ENCODE data around the gene AP3S2.
"Not testable (repeated sequence)": the region's sequence is repeated elsewhere in the genome, so short reads cannot be mapped to it uniquely, and the experiment has no call there.

AP3S2 gene

DNA sequence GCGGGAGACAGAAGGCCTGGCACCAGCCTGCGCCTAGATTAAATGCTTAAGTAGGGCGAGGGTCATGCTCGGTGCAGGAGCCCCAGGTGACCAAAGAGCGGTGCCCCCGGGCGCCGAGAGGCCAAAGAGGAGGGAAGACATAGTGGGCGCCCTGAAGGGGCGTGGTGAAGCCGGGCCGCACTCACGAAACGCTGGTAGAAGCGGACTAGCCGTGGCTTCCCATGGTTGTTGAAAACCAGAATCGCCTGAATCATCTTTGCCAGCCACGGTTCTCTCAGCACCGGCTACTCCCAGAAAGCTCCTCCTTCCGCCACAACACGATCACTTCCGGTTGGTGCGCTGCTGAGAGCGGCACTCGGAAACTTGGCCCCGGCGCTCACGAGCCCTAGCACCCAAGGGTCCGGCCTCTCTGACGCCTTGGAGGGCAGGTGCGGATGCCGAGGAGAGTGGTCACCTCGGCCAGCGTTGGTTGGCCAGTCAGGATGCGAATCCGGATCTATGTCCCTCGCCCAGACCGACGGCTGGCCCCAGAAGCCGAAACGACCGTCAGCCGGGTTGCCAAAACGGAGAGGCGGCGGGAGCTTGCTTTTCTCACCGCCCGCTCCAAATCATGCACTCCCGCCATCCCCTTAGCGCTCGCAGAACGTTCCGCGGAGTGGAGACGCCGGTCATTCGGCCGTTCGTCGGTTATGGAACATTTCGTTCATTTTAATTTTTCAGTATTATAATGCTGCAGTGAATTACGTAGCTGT is at the start of gene AP3S2:
TSS of gene AP3S2 (minus strand) at position 299 of the 752 bp plus-strand sequence. CDS start at position 254, 45 bp downstream.
- peak; percentile 88 for DNase-seq

DNA sequence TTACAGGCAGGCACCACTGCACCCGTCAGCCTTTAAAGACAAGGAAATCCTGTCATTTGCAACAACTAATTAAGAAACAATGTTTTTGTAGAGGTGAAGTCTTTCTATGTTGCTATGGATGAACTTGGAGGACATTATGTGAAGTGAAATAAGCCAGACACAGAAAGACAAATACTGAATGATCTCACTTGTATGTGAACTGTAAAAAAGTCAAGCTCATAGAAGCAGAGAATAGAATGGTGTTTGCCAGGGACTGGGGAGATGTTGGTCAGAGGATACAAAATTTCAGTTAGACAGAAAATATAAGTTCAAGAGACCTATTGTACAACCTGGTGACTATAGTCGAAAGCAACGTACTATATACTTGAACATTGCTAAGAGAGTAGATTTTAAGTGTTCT is 46.1 kb upstream of the AP3S2 start:
- no peak for DNase-seq

DNA sequence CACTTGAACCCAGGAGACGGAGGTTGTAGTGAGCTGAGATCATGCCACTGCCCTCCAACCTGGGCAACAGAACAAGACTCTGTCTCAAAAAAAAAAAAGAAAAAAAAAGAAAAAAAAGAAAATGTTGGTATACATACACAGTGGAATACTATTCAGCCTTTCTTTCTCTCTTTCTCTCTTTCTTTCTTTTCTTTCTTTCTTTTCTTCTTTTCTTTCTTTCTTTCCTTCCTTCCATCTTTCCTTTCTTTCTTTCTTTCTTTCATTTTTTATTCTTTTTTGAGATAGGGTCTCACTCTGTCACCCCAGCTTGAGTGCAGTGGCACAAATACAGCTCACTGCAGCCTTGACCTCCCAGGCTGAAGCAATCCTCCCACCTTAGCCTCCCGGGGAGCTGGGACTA is 45.6 kb upstream of the AP3S2 start:
- not testable (repeated sequence) for DNase-seq

DNA sequence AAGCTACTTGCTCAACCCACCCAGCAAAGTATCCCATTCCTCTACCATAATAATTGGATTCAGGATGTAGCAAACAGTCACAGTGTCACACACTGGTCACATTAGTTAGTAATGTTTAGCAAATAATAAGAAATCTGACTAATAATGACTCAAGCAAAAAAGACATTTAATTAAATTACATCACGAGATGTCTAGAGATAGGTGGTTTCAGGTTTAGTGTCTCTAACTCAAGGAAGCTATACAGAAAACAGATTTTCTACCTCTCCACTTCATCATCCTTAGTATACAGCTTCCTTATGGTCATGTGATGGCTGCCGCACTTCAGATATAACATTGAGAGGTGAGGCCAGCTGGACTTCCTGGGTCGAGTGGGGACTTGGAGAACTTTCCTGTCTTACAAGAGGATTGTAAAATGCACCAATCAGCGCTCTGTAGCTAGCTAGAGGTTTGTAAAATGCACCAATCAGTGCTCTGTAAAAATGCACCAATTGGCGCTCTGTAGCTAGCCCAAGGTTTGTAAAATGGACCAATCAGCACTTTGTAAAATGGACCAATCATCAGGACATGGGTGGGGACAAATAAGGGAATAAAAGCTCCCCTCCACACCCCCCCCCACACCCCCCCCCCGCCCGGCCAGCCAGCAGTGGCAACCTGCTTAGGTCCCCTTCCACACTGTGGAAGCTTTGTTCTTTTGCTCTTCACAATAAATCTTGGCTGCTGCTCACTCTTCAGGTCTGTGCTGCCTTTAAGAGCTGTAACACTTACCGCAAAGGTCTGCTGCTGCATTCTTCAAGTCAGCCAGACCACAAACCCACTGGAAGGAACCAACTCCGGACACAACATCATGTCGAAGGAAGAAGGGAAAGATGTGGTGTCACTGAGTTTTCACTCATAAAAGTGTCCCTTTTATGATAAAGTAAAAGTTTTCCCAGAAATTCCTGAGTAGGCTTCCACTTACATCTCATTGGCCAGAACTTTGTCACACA is 43.9 kb upstream of the AP3S2 start:
- no peak for DNase-seq

DNA sequence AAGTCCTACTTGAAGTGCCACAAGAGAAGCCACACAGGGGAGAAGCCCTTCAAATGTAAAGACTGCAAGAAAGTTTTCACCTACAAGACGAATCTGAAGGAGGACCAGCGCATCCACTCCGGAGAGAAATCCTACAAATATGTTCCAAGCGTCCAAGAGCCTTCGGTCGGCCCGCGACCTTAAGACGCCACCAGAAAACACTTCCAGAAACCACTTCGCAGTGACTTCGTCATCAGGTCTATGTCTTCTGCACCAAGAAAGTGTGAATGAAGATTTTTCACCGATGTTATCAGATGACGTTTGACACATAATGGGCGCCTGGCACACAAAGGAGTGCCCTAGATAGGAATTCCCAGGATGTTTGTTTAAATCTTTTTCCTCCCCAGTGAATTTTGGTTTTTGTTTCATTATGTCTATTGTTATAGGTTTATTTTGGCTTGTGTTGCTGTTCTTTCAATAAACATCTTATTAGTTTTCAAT is 43.0 kb upstream of the AP3S2 start:
- DNase-seq = no peak

DNA sequence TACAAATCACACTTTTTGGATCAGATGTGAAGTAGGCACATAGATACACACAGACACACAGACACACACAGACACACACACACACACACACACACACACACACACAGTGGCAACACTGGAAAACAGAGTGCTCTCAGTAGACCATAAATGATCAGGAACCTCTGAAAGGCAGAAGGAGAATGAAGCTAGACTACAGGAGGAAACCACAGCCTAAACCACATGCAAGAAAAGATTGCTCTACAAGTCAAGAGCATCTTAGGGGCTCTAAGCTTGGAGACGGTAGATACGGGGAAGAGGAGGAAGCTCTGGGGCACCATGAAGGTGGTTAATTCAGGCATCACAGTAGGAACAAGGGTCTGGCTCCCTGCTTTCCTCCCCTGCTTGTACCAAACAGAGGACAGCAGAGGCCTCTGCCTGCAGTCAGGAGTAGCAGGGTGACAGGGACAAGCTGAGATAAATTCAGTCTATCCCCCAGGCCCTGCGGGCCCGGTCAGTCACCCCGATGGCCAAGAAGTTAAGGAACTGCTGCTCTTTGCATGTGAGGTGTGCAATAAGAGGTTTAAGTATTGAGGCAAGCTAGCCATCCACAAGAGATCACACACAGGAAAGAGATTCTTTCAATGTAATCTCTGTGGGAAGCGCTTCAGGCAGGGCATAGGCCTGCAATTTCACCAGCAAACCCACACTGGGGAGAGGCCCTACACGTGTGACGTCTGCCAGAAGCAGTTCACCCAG is 42.4 kb upstream of the AP3S2 start:
- peak; percentile 26 for DNase-seq

DNA sequence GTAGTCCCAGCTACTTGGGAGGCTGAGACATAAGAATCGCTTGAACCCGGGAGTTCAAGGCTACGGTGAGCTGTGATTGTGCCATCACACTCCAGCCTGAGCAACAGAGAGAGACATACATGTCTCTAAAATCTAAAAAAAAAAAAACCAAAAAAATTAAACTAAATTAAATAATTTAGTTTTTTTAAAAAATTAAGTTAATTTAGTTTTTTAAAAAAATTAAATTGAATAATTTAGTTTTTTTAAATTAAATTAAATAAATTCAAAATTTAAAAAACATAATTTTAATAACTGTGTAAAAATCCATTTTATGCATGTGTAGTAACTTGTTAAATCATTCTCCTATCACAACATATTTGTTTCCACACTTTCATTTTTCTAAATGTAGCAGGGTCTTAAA is 39.1 kb upstream of the AP3S2 start:
- no peak for DNase-seq

DNA sequence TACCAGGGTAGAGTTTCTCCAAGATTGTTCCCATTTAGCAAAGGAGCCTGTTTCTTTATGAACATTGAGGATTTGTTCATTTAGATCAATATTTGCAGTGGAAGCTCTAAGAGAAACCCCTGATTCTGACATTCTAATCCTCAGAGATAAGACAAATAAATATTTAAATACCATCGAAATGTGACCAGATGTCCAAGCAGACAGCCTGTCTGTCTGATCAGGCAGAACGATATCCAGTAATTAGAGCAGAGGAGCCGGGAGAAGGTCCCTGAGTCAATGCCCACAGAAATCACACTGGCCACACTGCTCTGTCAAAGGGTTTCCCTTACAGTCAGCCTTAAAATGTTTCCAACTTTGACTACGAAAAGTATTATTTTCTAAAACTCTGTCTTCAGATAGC is 34.6 kb upstream of the AP3S2 start:
- no peak for DNase-seq

DNA sequence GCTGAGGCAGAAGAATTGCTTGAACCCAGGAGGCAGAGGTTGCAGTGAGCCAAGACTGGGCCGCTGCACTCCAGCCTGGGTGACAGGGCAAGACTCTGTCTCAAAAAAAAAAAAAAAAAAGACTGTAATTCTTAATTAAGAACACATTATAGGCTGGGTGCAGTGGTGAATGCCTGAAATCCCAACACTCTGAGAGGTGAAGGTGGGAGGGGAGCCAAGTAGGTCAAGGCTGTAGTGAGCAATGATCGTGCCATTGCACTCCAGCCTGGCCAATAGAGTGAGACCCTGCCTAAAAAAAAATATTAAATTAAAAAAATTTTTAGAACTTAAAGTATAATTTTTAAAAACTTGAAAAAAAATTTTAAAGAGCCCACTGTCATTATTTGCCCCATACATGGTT is 32.4 kb upstream of the AP3S2 start:
- no peak for DNase-seq

DNA sequence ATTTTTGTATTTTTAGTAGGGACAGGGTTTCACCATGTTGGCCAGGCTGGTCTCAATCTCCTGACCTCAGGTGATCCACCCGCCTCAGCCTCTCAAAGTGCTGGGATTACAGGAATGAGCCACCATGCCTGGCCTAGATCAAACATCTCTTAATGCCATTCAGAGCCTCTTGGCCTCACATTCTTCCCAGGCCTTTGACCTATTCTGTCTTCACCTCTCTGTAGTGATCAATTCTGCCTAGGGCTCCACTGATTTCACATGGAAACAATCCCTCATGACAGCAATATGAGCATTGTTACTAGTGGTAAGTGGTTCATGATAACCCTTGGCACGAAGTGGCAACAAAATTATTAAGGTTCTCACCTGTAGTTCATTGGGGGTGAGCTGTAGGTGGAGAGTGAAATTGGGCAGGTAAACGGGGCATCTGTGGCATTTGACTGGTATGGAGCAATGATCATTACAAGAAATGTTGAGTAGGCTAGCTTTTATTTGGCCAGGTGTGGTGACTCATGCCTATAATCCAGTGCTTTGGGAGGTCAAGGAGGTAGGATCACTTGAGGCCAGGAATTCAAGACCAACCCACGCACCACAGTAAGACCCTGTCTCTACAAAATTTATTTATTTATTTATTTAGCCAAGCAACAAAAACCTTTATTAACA is 23.8 kb upstream of the AP3S2 start:
- DNase-seq = no peak

DNA sequence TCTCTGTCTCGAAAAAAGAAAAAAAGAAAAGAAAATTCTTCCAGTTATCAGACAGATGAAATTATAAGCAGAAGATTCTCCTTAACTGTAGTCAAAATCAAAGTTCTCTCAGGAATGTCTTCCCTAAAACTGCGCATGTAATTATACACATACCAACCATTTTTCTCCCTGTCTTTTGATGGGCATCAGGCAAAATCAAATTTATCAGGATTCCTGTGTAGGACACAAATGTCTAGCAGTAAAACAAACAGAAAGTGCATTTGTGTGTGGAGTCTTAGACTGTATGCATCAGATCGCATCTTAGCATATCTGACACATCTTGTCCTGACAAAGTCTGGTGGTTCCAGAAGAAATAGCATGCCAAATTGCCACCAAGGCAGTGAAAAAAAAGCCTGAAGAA is 22.9 kb upstream of the AP3S2 start:
- no peak for DNase-seq

DNA sequence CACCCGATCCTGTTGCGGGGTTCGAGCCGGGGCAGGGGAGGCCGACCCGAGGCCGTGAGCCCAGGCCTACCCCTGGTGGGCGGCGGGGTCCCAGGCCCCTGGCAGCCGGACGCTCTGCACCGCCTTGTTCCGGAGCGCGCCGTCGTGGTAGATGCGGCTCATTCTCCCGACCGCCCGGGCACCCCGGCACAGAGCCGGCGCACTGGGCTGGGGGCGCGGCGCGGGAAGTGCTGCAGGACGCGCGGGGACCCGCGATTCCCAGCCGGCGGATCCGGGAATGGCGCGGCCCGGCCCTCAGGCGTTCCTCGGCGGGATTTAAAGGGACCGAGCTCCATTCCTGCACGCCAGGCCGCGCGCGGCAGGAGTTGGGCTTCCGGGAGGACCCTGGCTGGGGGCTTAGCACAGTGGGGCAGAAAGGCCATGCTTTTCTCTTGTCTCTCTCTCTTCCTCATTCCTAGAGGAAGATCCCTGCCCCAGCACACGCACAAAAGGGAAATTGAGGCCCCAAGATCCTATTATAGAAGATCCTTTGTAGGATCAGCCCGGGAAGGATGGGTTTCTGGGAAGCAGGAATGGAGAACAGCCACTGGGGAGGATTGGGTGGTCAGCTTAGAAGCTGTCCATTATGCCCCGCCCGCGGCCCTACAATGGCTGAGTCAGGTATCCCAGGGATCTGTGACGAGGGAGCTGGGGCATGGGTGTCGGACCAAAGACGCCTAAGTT is 19.0 kb upstream of the AP3S2 start, which contains the start of gene ARPIN:
TSS of gene ARPIN (minus strand) at position 279 of the 723 bp plus-strand sequence. CDS start at position 162, 117 bp downstream.
- peak; percentile 24 for DNase-seq

DNA sequence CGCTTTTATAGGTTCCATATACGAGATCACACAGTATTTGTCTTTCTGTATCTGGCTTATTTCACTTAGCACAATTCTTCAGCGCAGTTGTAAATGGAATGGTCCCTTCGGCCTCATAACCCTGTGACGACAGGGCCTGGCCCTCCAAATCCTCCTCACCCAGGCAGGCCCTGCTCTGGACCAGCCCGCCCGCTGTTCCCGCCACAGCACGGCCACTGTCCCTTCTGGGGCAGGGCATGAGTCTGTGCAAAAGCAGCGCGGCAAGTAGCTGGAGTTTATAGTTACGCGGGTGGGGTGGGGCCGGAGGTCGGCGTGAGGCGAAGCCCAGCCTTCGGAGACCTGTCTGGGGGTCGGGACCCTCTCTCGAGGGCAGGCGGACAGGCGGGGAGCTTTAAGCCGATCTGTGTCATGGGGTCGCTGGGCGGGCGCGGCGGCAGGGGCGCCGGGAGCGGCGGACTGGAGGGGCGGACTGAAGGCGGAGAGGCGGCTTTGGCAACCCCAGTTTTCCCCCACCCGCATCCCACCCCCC is 18.4 kb upstream of the AP3S2 start:
- no peak for DNase-seq

DNA sequence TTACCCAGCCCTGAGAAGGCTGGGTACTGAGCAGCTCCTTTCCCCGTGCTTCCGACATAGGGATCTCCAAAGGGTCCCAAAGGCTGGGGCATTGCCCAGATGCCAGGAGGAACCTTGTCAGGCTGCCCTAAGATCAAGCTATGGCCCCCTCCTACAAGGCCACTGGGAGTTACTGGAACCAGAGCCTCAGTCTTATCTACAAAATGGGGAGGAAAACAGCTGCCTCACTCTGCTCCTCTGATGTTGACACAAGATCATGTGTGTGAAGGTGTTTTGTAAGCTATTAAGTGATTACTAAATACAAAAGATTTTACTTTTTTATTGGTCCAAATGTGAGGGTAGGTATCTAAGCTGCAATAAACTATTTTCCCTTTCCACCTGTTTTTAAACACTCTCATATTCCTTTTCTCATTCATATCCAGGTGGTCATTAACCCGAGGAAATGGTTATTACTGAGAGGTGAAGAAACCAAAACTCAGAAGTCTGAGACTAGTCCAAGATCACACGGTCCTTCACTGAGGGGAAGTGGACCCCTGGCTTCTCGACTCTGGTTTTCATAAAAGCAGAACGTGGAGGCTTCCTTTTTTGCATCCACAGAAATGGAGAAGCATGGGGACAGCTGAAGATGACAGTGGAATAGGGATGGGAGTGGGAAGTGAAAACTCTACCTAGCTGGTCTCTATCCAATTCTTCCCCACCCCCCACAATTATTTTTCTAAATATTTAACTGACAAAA is 17.3 kb upstream of the AP3S2 start:
- no peak for DNase-seq

DNA sequence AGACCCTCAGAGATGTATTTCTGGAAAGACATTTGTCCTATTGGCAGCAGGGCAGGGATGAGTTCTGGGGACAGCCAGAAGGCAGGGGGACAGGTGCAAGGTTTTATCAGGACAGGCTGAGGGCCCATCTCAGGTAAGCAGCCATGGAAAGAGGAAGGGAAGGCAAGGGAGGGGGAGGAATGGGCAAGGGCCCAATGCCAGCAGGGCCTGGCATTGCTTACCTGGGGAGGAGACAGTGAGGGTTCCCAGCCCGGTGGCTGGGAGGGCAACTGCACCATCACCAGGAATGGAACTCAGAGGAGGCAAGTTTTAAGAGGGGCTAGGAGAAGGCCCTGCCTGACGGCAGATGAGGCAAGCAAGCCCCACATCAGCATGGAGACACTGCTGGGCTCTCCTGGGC is 15.8 kb upstream of the AP3S2 start:
- no peak for DNase-seq

DNA sequence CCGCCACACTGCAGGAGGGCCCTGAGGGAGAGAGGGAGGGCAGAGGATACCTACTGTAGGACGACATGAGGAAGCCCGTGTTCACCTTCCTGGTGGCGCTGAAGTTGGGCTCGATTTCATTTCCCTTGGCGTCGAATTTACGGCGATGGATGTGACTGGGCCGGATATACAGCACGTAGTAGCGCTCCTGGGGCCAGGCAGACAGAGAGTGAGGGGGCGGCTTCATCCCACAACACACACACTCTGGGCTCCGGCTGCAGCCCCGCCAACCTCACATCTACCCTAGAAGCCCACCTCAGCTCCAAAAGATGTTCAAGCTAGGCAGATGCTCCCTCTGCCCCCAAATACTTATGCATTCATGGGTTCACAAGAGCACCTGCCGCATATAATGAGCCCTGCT is 14.4 kb upstream of the AP3S2 start:
- no peak for DNase-seq

DNA sequence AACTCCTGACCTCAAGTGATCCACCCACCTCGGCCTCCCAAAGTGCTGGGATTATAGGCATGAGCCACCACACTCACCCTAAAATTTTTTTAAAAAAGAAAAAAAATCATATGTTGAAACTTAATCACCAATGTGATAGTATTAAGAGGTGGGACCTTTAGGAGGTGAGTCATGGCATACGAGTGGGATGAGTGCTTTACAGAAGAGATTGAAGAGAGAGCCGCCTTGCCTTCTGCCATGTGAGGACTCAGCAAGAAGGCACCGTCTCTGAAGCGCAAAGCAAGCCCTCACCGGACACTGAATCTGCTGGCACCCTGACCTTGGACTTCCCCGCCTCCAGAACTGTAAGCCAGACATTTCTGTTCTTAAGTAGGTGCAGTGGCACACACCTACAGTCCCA is 13.5 kb upstream of the AP3S2 start:
- DNase-seq = no peak

DNA sequence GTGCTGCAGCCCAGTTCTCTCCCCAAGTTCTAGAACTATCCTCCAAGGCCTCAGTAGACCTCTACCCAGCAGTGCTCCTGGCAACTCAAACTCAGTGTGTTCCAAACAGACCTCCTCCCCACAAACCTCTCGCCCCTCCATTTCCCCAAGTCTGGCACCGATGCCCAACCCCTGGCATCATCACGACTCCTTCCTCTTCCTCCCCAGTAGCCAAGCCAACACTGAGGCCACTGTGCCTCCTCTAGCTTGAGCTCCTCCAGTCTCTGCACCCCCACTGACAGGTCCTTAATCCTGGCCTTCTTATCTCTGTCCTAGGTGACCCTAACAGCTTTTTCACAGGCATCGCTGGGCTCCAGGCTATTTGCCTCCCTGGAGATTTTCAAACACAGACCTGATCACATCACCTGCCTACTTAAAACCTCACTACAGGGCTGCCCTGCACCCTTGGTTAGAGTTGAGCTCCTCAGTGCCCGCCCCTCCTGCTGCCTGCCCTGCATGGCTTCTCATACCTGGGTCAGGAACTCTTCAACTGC is 12.1 kb upstream of the AP3S2 start:
- no peak for DNase-seq

DNA sequence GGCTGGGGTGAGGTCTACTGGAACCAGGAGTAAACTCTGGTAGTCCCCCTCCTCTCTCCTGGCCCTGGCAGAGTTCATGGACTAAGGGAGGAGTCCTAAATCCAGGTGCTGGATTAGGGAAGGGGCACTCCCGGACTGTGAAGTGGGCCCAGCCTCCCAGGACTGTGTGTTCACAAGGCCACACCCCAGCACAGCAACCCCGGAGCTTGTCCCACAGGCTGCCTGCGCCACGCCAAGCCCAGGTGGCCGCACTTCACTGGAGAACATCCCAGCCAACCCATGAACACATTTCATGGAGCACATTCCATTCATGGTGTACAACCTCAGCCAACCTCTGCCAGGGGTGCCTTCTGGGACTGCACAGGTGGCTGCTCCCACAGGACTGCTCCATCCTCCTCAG is 10.7 kb upstream of the AP3S2 start:
- no peak for DNase-seq

DNA sequence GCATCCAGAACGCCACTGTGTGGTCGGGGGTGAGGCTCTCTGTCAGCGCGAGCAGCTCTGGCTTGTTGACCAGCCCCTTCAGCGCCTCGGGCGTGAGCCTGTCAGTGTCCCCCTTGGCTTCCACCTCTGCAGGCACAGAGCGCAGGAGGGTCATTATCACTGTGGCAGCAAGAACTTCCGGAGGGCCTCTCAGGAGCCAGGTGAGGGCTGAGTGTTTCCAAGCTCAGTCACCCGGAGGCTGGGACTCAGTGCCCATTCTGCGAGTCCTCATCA is 10.0 kb upstream of the AP3S2 start:
- no peak for DNase-seq
